H9 (cell line): ENCODE results near the gene FAM32A. TPM values are rescaled to one million over a fixed set of nuclear protein-coding genes. Genes with fewer than 3 reads are reported as not detected.

Experiments
- DNase-seq: peaks from one replicate; pipeline ENCODE4 v3.0.0-alpha.2; 2017
- H2AFZ ChIP-seq: one replicate; pipeline ENCODE4 v1.6.1; 2013; ENCODE audit warnings: mild to moderate bottlenecking, low read length, control low read depth, moderate library complexity
- H2AK5ac ChIP-seq: 2 replicates; pipeline ENCODE4 v1.6.1; 2013; ENCODE audit warnings: low read length, control low read depth, mixed read lengths; ENCODE audit not compliant: insufficient read length
- H2BK120ac ChIP-seq: one replicate; pipeline ENCODE4 v1.6.1; 2013; ENCODE audit warnings: low read depth, mild to moderate bottlenecking, low read length, control low read depth, inconsistent platforms; ENCODE audit not compliant: poor library complexity, severe bottlenecking
- H2BK12ac ChIP-seq: 2 replicates; pipeline ENCODE4 v1.6.1; 2013; ENCODE audit warnings: low read length, control low read depth, mixed read lengths, low read depth; ENCODE audit not compliant: insufficient read length
- H2BK15ac ChIP-seq: 2 replicates; pipeline ENCODE4 v1.6.1; 2013; ENCODE audit warnings: low read depth, low read length, control low read depth
- H2BK20ac ChIP-seq: one replicate; pipeline ENCODE4 v1.6.1; 2013; ENCODE audit warnings: low read depth, mild to moderate bottlenecking, low read length, control low read depth, inconsistent platforms; ENCODE audit not compliant: poor library complexity, severe bottlenecking
- H2BK5ac ChIP-seq: 2 replicates; pipeline ENCODE4 v1.6.1; 2013; ENCODE audit warnings: low read length, control low read depth, mixed read lengths; ENCODE audit not compliant: insufficient read length
- H3K14ac ChIP-seq: 2 replicates; pipeline ENCODE4 v1.6.1; 2013; ENCODE audit warnings: low read length, control low read depth; ENCODE audit not compliant: insufficient read depth
- H3K18ac ChIP-seq: 2 replicates; pipeline ENCODE4 v1.6.1; 2013; ENCODE audit warnings: low read depth, mild to moderate bottlenecking, mixed read lengths, low read length, control low read depth; ENCODE audit not compliant: insufficient read length
- H3K23ac ChIP-seq: 2 replicates; pipeline ENCODE4 v1.6.1; 2013; ENCODE audit warnings: low read length, control low read depth, mixed read lengths, low read depth; ENCODE audit not compliant: insufficient read length
- H3K23me2 ChIP-seq: 2 replicates; pipeline ENCODE4 v1.6.1; 2013; ENCODE audit warnings: low read depth, mild to moderate bottlenecking, mixed read lengths, low read length, control low read depth; ENCODE audit not compliant: insufficient read length, poor library complexity, severe bottlenecking
- H3K27ac ChIP-seq: 2 replicates; pipeline ENCODE4 v1.5.1; 2013; ENCODE audit warnings: low read length, control low read depth, mixed read lengths, low read depth; ENCODE audit not compliant: insufficient read length
- H3K27me3 ChIP-seq: 2 replicates; pipeline ENCODE4 v1.6.1; 2013; ENCODE audit warnings: low read length, control low read depth, inconsistent platforms; ENCODE audit not compliant: insufficient read depth
- H3K4ac ChIP-seq: 2 replicates; pipeline ENCODE4 v1.6.1; 2013; ENCODE audit warnings: low read depth, mild to moderate bottlenecking, control low read depth, inconsistent platforms, low read length, moderate library complexity
- H3K4me1 ChIP-seq: 2 replicates; pipeline ENCODE4 v1.6.1; 2013; ENCODE audit warnings: low read length, control low read depth, inconsistent platforms; ENCODE audit not compliant: insufficient read depth
- H3K4me2 ChIP-seq: 2 replicates; pipeline ENCODE4 v1.6.1; 2013; ENCODE audit warnings: low read length, control low read depth, mixed read lengths; ENCODE audit not compliant: insufficient read length, insufficient read depth
- H3K56ac ChIP-seq: 2 replicates; pipeline ENCODE4 v1.6.1; 2013; ENCODE audit warnings: low read depth, mild to moderate bottlenecking, mixed read lengths, low read length, control low read depth; ENCODE audit not compliant: insufficient read length
- H3K79me1 ChIP-seq: 2 replicates; pipeline ENCODE4 v1.6.1; 2013; ENCODE audit warnings: low read depth, mild to moderate bottlenecking, moderate library complexity, low read length, control low read depth, inconsistent platforms; ENCODE audit not compliant: insufficient read depth, poor library complexity, severe bottlenecking
- H3K79me2 ChIP-seq: 2 replicates; pipeline ENCODE4 v1.6.1; 2013; ENCODE audit warnings: low read length, control low read depth, inconsistent platforms; ENCODE audit not compliant: insufficient read depth
- H3K9ac ChIP-seq: 2 replicates; pipeline ENCODE4 v1.6.1; 2013; ENCODE audit warnings: low read length, control low read depth, mixed read lengths; ENCODE audit not compliant: insufficient read length; ENCODE audit errors: extremely low read depth
- H3K9me3 ChIP-seq: one replicate; pipeline ENCODE4 v1.6.1; 2013; ENCODE audit warnings: low read depth, low read length, inconsistent platforms; ENCODE audit not compliant: control insufficient read depth
- H3T11ph ChIP-seq: one replicate; pipeline ENCODE4 v1.6.1; 2013; ENCODE audit warnings: mild to moderate bottlenecking, low read length, control low read depth, inconsistent platforms
- H4K20me1 ChIP-seq: one replicate; pipeline ENCODE4 v1.6.1; 2013; ENCODE audit not compliant: control insufficient read depth, insufficient read length, insufficient read depth
- H4K5ac ChIP-seq: 2 replicates; pipeline ENCODE4 v1.6.1; 2013; ENCODE audit warnings: low read depth, mild to moderate bottlenecking, mixed read lengths, low read length, control low read depth; ENCODE audit not compliant: insufficient read length
- H4K8ac ChIP-seq: replicated peaks from 2 replicates; pipeline ENCODE4 v1.6.1; 2013; ENCODE audit warnings: low read length, control low read depth, mixed read lengths, low read depth; ENCODE audit not compliant: insufficient read length
- H4K91ac ChIP-seq: 2 replicates; pipeline ENCODE4 v1.6.1; 2013; ENCODE audit warnings: low read depth, mild to moderate bottlenecking, moderate library complexity, mixed read lengths, low read length, control low read depth; ENCODE audit not compliant: insufficient read length
- H3K27ac Mint-ChIP-seq, 3 experiments: 2 replicates in 2 of 3; 3 replicates in 1 of 3; pipeline ENCODE4 v1.8.0; 2020 to 2021; ENCODE audit warnings: mixed read lengths in 3 of 3, mild to moderate bottlenecking in 1 of 3, moderate library complexity in 1 of 3
- H3K27me3 Mint-ChIP-seq: 2 replicates; pipeline ENCODE4 v1.8.0; 2021; ENCODE audit warnings: low read depth, mild to moderate bottlenecking, moderate library complexity, mixed read lengths
- H3K36me3 Mint-ChIP-seq, 3 experiments: 2 replicates in 2 of 3; 3 replicates in 1 of 3; pipeline ENCODE4 v1.8.0; 2020 to 2021; ENCODE audit warnings: low read depth in 3 of 3, mixed read lengths in 3 of 3; ENCODE audit not compliant: insufficient read depth in 1 of 3
- H3K4me1 Mint-ChIP-seq, 2 experiments: 2 replicates each; pipeline ENCODE4 v1.8.0; 2020; ENCODE audit warnings: mixed read lengths in 2 of 2
- H3K4me3 Mint-ChIP-seq, 2 experiments: 2 replicates in 1 of 2; 3 replicates in 1 of 2; pipeline ENCODE4 v1.8.0; 2020 to 2021; ENCODE audit warnings: mild to moderate bottlenecking in 2 of 2, mixed read lengths in 2 of 2, moderate library complexity in 1 of 2
- H3K9me3 Mint-ChIP-seq, 2 experiments: 2 replicates in 1 of 2; 3 replicates in 1 of 2; pipeline ENCODE4 v1.8.0; 2020; ENCODE audit warnings: mild to moderate bottlenecking in 2 of 2, mixed read lengths in 2 of 2, moderate library complexity in 1 of 2
- WGBS: extraction: QIAGEN DNeasy Blood & Tissue Kit; methylation state at CpG from one replicate; pipeline ENCODE4 v1.1.7; 2013; ENCODE audit warnings: missing lambda C conversion rate, low lambda C conversion rate, mixed read lengths; ENCODE audit not compliant: insufficient read length; ENCODE audit errors: extremely low coverage; 5-methylcytosine and 5-hydroxymethylcytosine counted together
- total RNA-seq: library from RNA; stranded (reverse); gene quantifications from 2 replicates; pipeline ENCODE4 v1.2.1, GENCODE V29; 2021
- TF ChIP-seq, protein P1 (sequence below): fragments of 200-600 bp; sonication (generic); conservative IDR thresholded peaks from 3 replicates; pipeline ENCODE4 v1.8.0; 2021; ENCODE audit warnings: antibody characterized with exemption, mild to moderate bottlenecking

The FAM32A gene
- total RNA-seq, 1 experiment from 2014 or later, result 91.9 TPM

DNA sequence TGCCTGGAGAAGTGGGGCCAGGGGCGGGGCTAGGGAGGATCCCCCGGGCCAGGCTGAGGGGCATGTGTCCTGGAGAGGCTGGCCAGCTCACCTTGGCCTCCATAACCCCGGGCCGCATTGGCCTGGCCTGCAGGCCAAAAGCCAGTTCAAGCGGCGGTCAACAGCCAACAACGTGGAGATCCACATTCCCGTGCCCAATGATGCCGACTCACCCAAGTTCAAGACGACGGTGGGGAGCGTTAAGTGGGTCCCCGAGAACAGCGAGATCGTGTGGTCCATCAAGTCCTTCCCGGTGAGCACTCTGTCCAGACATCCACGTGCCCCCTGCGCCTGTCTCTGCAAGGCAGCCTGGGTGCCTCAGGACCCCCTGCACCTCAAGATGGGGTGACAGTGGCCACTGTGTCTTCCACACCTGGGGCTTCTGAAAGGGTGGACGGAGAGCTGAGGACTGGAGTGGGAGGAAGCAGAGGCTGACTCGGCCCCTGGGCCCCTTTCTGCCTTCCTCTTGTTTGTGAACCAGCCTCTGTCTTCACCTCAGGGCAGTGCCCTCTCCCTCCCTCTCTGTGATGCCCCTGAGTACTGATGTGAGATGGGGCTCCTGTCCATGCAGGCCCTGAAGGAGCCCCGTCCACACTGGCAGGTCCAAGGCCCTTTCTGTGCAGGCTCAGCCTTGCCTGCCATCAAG lies 43.6 kb downstream of the FAM32A start:
- H3K27me3 Mint-ChIP-seq, result no peaks in the 10 kb centered on the region
- no peak overlapping the region for H2BK120ac ChIP-seq
- no peak overlapping the region for H4K8ac ChIP-seq
- no peaks in the 10 kb centered on the region for H3K79me2 ChIP-seq
- H2BK20ac ChIP-seq, result no peak overlapping the region
- no peaks in the 10 kb centered on the region for H3K4me1 ChIP-seq
- H3K79me1 ChIP-seq, result no peaks in the 10 kb centered on the region
- H2BK15ac ChIP-seq, result no peak overlapping the region
- H4K5ac ChIP-seq, result no peak overlapping the region
- H3K9me3 Mint-ChIP-seq, result no peaks in the 10 kb centered on the region; a peak in 1 of 5 replicates
- no peaks in the 10 kb centered on the region for H3K23me2 ChIP-seq
- no peaks in the 10 kb centered on the region for H3K4me1 Mint-ChIP-seq
- H3K18ac ChIP-seq, result no peak overlapping the region
- H3K27ac Mint-ChIP-seq, result peak overlapping the region in 1 of 3 experiments; percentile 61; a peak in 2 of 7 replicates
- no peak overlapping the region for H3K14ac ChIP-seq
- no peak overlapping the region for H2AFZ ChIP-seq
- H3T11ph ChIP-seq, result no peak overlapping the region
- no peak overlapping the region for H2BK5ac ChIP-seq
- no peaks in the 10 kb centered on the region for H3K9me3 ChIP-seq
- H3K4me2 ChIP-seq, result no peak overlapping the region
- no peak overlapping the region for H4K91ac ChIP-seq
- DNase-seq, result no peak
- no peaks in the 10 kb centered on the region for H4K20me1 ChIP-seq
- H2BK12ac ChIP-seq, result no peak overlapping the region
- no peak overlapping the region for H3K23ac ChIP-seq
- H3K56ac ChIP-seq, result no peak overlapping the region
- no peak overlapping the region for H3K4ac ChIP-seq
- no peak overlapping the region for H3K27ac ChIP-seq
- WGBS, result no CpG with 5 or more reads among the region's 21 CpGs
- H3K9ac ChIP-seq, result no peak overlapping the region
- peaks cover 2 to 19% (median 14%) of the 10 kb centered on the region in 3 experiments; a peak in 6 of 7 replicates for H3K36me3 Mint-ChIP-seq
- H3K27me3 ChIP-seq, result no peaks in the 10 kb centered on the region
- no peak overlapping the region for H3K4me3 Mint-ChIP-seq
- TF ChIP-seq, protein P1, sequence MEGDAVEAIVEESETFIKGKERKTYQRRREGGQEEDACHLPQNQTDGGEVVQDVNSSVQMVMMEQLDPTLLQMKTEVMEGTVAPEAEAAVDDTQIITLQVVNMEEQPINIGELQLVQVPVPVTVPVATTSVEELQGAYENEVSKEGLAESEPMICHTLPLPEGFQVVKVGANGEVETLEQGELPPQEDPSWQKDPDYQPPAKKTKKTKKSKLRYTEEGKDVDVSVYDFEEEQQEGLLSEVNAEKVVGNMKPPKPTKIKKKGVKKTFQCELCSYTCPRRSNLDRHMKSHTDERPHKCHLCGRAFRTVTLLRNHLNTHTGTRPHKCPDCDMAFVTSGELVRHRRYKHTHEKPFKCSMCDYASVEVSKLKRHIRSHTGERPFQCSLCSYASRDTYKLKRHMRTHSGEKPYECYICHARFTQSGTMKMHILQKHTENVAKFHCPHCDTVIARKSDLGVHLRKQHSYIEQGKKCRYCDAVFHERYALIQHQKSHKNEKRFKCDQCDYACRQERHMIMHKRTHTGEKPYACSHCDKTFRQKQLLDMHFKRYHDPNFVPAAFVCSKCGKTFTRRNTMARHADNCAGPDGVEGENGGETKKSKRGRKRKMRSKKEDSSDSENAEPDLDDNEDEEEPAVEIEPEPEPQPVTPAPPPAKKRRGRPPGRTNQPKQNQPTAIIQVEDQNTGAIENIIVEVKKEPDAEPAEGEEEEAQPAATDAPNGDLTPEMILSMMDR, result no peak
- no peak overlapping the region for H2AK5ac ChIP-seq
